Measurements from ENCODE around the gene ECHDC3. TPM values are rescaled to one million over a fixed set of nuclear protein-coding genes. Genes with fewer than 3 reads are reported as not detected.

ECHDC3 gene
- total RNA-seq, 6 experiments from 2014 or later: 0.10 to 1.4 (median 0.23) TPM; not detected in 1

DNA sequence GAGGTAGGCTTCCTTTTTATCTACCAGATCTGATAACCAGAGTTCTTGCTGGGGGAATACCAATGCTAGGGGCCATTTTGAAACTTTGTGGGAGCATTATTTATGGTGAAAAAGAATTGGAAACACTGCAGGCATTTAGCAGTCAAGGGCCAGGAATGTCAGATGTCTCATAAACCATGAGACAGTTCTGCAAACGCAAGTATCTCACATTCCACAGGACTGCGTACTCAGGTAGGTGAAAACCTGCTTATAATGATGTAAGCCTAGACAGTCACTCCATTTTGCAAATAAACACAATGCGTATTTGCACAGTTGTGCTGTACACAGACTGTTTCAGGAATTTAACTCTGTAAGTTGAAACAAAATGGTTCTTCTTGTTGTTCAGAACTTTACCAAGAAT lies 33.9 kb downstream of the ECHDC3 start:
- H3K9me3 Mint-ChIP-seq: no peaks in the 10 kb centered on the region
- TF ChIP-seq, protein P1, sequence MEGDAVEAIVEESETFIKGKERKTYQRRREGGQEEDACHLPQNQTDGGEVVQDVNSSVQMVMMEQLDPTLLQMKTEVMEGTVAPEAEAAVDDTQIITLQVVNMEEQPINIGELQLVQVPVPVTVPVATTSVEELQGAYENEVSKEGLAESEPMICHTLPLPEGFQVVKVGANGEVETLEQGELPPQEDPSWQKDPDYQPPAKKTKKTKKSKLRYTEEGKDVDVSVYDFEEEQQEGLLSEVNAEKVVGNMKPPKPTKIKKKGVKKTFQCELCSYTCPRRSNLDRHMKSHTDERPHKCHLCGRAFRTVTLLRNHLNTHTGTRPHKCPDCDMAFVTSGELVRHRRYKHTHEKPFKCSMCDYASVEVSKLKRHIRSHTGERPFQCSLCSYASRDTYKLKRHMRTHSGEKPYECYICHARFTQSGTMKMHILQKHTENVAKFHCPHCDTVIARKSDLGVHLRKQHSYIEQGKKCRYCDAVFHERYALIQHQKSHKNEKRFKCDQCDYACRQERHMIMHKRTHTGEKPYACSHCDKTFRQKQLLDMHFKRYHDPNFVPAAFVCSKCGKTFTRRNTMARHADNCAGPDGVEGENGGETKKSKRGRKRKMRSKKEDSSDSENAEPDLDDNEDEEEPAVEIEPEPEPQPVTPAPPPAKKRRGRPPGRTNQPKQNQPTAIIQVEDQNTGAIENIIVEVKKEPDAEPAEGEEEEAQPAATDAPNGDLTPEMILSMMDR (IDR thresholded peaks at IDR 0.05): no peak
- no peaks in the 10 kb centered on the region for H3K36me3 Mint-ChIP-seq (ENCODE audit: low read depth)
- peaks cover 18% of the 10 kb centered on the region for H3K27me3 Mint-ChIP-seq (ENCODE audit: insufficient read depth)
- no peak overlapping the region for H3K27ac Mint-ChIP-seq
- peak; percentile 23 for DNase-seq
- peaks cover 10% of the 10 kb centered on the region for H3K4me1 Mint-ChIP-seq (ENCODE audit: low read depth)
- no peak overlapping the region for H3K4me3 Mint-ChIP-seq

DNA sequence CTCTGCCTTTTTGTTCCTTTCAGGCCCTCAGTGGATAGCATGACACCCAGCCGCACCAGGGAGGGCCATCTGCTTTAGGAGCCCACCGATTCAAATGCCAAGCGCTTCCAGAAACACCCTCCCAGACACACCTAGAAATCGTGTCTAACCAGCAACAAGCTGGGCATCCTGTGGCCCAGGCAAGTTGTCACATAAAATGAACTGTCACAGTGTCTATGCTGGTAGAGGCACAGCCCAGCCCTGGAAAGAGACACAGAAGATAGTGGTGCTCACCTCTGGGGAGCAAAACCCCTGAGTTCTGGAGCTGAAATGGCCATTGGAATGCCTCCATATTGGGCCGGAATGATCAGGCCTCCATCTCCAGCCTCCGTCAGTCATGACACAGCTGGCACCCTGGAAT lies 38.9 kb downstream of the ECHDC3 start:
- H3K27ac Mint-ChIP-seq: no peak overlapping the region
- H3K27me3 Mint-ChIP-seq (ENCODE audit: insufficient read depth): peaks cover 9% of the 10 kb centered on the region
- no peak overlapping the region for H3K4me3 Mint-ChIP-seq
- TF ChIP-seq, protein P1 (IDR thresholded peaks at IDR 0.05): no peak
- no peaks in the 10 kb centered on the region for H3K36me3 Mint-ChIP-seq (ENCODE audit: low read depth)
- no peak for DNase-seq
- H3K9me3 Mint-ChIP-seq: no peaks in the 10 kb centered on the region
- peaks cover 8% of the 10 kb centered on the region for H3K4me1 Mint-ChIP-seq (ENCODE audit: low read depth)

DNA sequence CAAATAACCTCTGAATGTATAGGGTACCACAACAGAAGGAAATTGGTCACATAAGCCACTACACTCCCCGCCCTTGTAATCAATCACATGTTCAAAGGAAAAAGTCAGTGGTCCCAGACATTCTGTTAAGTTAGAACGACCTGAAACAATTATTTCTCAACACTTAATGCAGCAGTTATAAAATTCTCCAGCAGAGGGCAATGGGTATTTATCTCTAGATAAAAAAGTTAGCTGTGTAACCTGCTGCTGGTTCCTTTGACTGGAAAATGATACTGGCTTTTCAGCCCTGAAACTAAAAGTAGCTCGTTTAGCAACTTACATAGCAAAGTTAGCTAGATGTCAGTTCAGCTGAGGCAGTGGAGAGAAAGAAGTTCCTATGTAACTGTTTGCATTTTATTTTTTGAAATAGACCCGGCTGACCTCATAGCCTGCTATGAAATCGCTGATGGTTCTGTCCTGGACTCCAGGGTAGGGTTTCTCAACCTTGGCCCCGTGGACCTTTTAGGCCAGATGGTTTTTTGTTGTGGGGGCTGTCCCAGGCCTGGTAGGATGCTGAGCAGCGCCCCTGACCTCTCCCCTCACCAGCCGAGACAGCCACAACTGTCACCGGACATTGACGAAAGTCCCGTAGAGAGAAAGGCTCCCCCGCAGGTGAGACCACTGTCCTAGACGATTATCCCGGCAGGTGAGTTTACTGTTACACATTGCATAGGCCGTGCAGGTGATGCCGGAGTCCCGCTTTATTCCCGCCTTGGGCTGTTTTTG lies 40.8 kb downstream of the ECHDC3 start:
- TF ChIP-seq, protein P1 (IDR thresholded peaks at IDR 0.05): peak; percentile 86
- Mint-ChIP-seq H3K4me1 (ENCODE audit: low read depth) (peaks cover 6% of the 10 kb centered on the region; the same call in 1 of the 2 replicates), H3K4me3 (no peak overlapping the region), H3K36me3 (ENCODE audit: low read depth) (no peaks in the 10 kb centered on the region), H3K27me3 (ENCODE audit: insufficient read depth) (peaks cover 15% of the 10 kb centered on the region), H3K9me3 (no peaks in the 10 kb centered on the region), H3K27ac (no peak overlapping the region)
- peak; percentile 65 for DNase-seq

DNA sequence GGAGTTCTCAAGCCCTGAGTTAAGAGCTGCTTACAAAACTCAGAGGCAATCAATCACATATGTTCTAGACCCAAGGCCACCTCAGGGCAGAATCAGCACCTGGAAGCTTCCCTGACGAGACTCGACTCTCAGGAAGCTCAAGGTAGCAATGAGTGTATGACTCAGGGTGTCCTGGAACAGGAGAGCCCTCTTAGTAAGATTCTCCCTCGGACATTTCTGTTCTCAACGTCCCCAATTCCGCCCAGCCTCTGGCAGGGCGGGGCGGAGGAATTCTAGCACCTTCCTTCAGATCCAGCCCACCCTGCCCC lies 41.3 kb downstream of the ECHDC3 start:
- H3K36me3 Mint-ChIP-seq (ENCODE audit: low read depth): no peaks in the 10 kb centered on the region
- H3K4me3 Mint-ChIP-seq: no peak overlapping the region
- TF ChIP-seq, protein P1 (IDR thresholded peaks at IDR 0.05): no peak
- peaks cover 17% of the 10 kb centered on the region for H3K27me3 Mint-ChIP-seq (ENCODE audit: insufficient read depth)
- peaks cover 6% of the 10 kb centered on the region; the same call in 1 of the 2 replicates for H3K4me1 Mint-ChIP-seq (ENCODE audit: low read depth)
- DNase-seq: no peak
- no peak overlapping the region for H3K27ac Mint-ChIP-seq
- no peaks in the 10 kb centered on the region for H3K9me3 Mint-ChIP-seq

DNA sequence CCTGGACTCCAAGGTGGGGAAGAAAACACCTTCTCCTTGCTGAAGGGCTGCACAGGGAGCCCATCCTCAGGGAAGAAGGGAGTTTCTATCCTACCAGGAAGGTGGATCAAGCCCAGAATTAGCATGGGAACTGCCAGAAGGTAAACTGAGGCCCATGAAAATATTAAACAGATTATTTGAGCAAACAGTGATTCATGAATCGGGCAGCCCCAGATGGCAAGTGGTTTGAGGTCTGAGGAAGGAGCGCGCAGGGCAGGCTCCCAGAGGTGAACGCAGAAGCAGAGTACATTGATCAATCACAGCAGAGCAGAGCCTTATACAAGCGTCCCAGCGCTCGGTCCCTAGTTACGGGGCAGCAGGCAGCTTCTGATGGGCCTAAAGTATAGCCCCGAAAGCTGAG lies 45.2 kb downstream of the ECHDC3 start:
- no peaks in the 10 kb centered on the region for H3K9me3 Mint-ChIP-seq
- H3K36me3 Mint-ChIP-seq (ENCODE audit: low read depth): no peaks in the 10 kb centered on the region
- no peak overlapping the region for H3K4me3 Mint-ChIP-seq

More for the DNA sequence above, 45.2 kb downstream of the ECHDC3 start:
- TF ChIP-seq, protein P1 (IDR thresholded peaks at IDR 0.05): no peak
- Mint-ChIP-seq H3K4me1 (ENCODE audit: low read depth) (peaks cover 17% of the 10 kb centered on the region; the same call in 1 of the 2 replicates), H3K27me3 (ENCODE audit: insufficient read depth) (peaks cover 18% of the 10 kb centered on the region), H3K27ac (no peak overlapping the region)
- DNase-seq: no peak
